Hepatocyte (in vitro differentiated cells): ENCODE results near the gene MRPS23.

Source experiments
- CTCF ChIP-seq: fragments of 200-600 bp; sonication (generic); IDR thresholded peaks from 2 replicates; pipeline ENCODE4 v1.5.1; 2016; ENCODE audit warnings: antibody characterized with exemption, mild to moderate bottlenecking; ENCODE audit not compliant: poor library complexity
- EZH2 ChIP-seq: fragments of 200-600 bp; sonication (generic); IDR thresholded peaks from 2 replicates; pipeline ENCODE4 v1.6.1; 2016; ENCODE audit warnings: antibody characterized with exemption, mild to moderate bottlenecking, borderline replicate concordance

- TF ChIP-seq EZH2 (no peak), CTCF (no peak)
Observed at GRCh38 chr17:57794841-57795240, 55.0 kb downstream of the MRPS23 start.
